ENCODE measurements around the gene GLDN.

GLDN gene

DNA sequence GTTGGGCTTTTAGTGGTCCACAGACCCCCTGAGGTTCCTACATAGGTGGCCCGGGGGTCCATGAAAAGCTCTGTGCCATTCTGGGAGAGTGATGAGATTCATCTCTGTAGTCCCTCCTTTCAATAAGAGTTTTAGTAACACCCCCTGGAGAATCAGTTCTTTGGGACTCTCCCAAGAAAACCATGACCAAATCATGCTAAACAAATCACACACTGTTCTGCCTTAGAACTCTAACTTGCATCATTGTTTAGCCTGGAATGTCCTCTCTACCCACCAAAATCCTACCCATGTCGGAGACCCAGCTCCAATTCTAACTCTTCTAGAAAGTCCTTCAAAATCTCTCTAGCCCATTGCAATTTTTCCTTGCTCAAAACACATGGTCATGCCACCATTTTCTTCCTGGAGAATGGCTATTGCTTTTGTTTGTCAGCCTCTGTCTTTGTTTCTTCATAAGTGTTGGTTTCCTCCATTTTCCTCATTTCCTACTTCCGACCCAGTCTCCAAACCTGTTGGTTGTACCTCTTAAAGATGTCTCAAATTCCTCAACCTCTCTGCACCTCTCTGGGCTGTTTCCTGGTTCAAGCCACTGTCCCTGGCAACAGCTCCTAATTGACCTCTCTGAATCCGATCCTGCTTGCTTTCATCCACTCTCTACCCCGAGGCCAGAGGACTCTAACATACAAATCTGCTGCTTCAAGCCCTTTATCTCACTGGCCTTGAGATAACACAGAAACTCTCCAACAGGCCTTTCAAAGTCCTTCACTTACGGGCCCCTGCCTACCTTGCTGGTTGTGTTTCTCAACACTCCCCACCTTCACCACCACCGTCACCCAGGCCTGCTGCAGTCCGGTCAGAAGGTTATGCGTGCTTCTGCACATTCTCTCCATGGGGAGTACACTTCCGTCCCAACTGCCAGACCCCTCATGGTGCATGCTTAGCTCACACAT is 26.8 kb upstream of the GLDN start:
- no peak overlapping the region for H3K4me3 ChIP-seq (ENCODE audit: low read depth, low read length)
- DNase-seq (ENCODE audit: low read depth), result no peak
- TF ChIP-seq, protein P1, sequence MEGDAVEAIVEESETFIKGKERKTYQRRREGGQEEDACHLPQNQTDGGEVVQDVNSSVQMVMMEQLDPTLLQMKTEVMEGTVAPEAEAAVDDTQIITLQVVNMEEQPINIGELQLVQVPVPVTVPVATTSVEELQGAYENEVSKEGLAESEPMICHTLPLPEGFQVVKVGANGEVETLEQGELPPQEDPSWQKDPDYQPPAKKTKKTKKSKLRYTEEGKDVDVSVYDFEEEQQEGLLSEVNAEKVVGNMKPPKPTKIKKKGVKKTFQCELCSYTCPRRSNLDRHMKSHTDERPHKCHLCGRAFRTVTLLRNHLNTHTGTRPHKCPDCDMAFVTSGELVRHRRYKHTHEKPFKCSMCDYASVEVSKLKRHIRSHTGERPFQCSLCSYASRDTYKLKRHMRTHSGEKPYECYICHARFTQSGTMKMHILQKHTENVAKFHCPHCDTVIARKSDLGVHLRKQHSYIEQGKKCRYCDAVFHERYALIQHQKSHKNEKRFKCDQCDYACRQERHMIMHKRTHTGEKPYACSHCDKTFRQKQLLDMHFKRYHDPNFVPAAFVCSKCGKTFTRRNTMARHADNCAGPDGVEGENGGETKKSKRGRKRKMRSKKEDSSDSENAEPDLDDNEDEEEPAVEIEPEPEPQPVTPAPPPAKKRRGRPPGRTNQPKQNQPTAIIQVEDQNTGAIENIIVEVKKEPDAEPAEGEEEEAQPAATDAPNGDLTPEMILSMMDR (IDR thresholded peaks at IDR 0.05; ENCODE audit: insufficient read depth, low read depth, low read length, missing control alignments), result no peak

DNA sequence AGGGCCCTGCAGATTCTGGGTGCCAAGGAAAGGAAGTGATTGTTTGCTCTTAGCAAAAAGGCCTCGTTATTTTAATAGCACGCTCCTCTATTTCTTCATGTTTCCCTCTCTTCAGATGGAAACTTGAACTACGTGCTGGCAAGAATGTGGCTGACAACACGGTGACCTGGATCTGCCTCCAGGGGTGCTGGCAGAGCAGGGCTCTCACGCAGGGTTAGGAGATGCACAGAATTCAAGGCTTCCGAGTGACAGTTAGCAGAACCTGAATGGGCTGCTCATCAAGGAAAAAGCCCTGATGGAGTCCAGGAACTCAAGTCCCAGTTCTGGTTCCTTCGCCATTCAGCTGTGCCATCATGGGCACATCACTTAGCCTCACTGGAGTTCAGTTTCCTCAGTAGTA is 25.7 kb upstream of the GLDN start:
- H3K4me3 ChIP-seq (ENCODE audit: low read depth, low read length), result no peak overlapping the region
- no peak for DNase-seq (ENCODE audit: low read depth)
- TF ChIP-seq, protein P1 (IDR thresholded peaks at IDR 0.05; ENCODE audit: insufficient read depth, low read depth, low read length, missing control alignments), result no peak

DNA sequence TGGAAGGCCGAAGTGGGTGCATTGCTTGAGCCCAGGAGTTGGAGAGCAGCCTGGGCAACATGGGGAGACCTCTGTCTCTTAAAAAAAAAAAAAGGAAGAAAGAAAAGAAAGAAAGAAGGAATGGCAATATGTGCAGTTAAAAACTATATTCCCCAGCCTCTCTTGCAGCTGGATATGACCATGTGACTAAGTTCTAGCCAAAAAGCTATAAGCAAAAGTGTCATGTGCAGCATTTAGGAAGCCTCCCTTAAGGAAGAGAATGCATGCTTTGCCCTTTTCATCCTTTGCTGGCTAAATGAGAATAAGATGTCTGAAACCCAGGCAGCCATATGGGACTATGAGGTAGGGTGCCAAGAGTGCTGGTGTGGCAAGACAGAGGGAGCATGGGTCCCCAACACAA is 24.8 kb upstream of the GLDN start:
- H3K4me3 ChIP-seq (ENCODE audit: low read depth, low read length), result no peak overlapping the region
- no peak for DNase-seq (ENCODE audit: low read depth)
- TF ChIP-seq, protein P1 (IDR thresholded peaks at IDR 0.05; ENCODE audit: insufficient read depth, low read depth, low read length, missing control alignments), result no peak

DNA sequence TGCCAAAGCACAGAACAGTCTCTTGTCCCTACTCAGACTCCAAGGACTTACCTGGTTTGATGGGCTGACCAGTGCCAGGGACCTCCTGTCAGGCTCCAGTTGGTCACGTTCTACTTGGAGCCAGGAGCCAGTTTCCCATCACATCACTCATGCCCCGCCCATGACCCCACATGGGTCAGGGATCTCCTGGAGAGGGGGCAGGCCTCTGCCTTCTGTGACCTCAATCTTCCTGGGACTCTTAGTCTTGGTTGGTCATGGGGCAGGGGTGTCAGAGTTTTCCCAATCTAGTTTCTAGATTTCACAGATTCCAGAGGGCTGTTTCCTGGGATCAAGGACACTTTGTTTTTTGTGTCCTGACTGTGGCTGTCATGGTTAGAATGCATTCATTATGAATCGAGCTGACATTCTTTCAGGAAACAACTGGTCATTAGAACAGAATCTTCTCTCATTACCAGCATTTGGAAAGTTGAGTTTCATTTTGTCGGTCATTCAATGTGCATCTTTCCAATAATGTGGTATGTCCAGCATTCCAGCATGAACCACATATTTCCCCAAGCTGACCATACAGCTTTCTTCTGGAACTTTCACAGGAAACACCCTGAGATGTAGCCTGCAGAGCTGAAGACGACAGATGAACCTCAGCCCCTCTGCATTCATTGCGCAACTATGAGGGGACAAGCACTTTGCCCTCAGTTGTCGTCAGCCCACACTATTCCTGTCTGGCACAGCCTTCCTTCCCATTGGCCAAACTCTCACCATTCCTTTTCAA is 22.9 kb upstream of the GLDN start:
- TF ChIP-seq, protein P1 (IDR thresholded peaks at IDR 0.05; ENCODE audit: insufficient read depth, low read depth, low read length, missing control alignments), result no peak
- no peak overlapping the region for H3K4me3 ChIP-seq (ENCODE audit: low read depth, low read length)
- no peak for DNase-seq (ENCODE audit: low read depth)

- no peak overlapping the region for H3K4me3 ChIP-seq (ENCODE audit: low read depth, low read length)
- DNase-seq (ENCODE audit: low read depth), result no peak
- TF ChIP-seq, protein P1 (IDR thresholded peaks at IDR 0.05; ENCODE audit: insufficient read depth, low read depth, low read length, missing control alignments), result no peak
These were observed 21.9 kb upstream of the GLDN start for GRCh38 chr15:51319539-51319938.

GRCh38 chr15:51320843-51321242 is 20.6 kb upstream of the GLDN start:
- TF ChIP-seq, protein P1 (IDR thresholded peaks at IDR 0.05; ENCODE audit: insufficient read depth, low read depth, low read length, missing control alignments), result no peak
- no peak overlapping the region for H3K4me3 ChIP-seq (ENCODE audit: low read depth, low read length)
- DNase-seq (ENCODE audit: low read depth), result no peak

Measured in GM12865 (cell line).